Measurements from ENCODE around the gene NTMT1. TPM values are rescaled to one million over a fixed set of nuclear protein-coding genes. Genes with fewer than 3 reads are reported as not detected.

The NTMT1 gene
- total RNA-seq, 3 donors from 2014 or later: 22.0 to 32.0 (median 26.2) TPM

DNA sequence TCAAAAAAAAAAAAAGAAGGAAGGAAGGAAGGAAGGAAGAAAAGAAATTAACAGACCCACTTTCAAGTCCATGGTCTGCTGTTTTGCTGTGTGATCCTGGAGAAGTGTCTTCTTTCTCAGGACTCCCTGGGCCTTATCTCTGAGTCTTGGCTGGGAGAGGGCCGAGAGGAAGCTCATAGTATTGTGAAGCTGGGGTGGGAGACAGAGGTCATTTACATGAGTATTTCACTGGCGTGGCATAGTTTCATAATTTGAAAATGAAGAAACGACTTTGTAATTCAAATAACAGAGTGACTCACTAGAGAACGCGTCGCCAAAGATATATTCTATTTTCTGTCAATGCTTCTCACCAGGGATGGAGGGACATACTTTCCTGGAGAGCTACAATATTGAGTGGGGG, 2.6 kb upstream of the NTMT1 start:
- intact Hi-C loops (cut with DNase I, micrococcal nuclease): no loop called here
- no peak overlapping the region for H3K4me3 ChIP-seq
- no peak for DNase-seq
- TF ChIP-seq, protein P1, sequence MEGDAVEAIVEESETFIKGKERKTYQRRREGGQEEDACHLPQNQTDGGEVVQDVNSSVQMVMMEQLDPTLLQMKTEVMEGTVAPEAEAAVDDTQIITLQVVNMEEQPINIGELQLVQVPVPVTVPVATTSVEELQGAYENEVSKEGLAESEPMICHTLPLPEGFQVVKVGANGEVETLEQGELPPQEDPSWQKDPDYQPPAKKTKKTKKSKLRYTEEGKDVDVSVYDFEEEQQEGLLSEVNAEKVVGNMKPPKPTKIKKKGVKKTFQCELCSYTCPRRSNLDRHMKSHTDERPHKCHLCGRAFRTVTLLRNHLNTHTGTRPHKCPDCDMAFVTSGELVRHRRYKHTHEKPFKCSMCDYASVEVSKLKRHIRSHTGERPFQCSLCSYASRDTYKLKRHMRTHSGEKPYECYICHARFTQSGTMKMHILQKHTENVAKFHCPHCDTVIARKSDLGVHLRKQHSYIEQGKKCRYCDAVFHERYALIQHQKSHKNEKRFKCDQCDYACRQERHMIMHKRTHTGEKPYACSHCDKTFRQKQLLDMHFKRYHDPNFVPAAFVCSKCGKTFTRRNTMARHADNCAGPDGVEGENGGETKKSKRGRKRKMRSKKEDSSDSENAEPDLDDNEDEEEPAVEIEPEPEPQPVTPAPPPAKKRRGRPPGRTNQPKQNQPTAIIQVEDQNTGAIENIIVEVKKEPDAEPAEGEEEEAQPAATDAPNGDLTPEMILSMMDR (IDR thresholded peaks at IDR 0.05): no peak
- peaks cover 27% of the 10 kb centered on the region for H3K4me1 ChIP-seq (ENCODE audit: low read depth)
- ATAC-seq: no peak
- no peaks in the 10 kb centered on the region for H3K9me3 ChIP-seq
- H3K36me3 ChIP-seq (ENCODE audit: low read depth): no peaks in the 10 kb centered on the region

DNA sequence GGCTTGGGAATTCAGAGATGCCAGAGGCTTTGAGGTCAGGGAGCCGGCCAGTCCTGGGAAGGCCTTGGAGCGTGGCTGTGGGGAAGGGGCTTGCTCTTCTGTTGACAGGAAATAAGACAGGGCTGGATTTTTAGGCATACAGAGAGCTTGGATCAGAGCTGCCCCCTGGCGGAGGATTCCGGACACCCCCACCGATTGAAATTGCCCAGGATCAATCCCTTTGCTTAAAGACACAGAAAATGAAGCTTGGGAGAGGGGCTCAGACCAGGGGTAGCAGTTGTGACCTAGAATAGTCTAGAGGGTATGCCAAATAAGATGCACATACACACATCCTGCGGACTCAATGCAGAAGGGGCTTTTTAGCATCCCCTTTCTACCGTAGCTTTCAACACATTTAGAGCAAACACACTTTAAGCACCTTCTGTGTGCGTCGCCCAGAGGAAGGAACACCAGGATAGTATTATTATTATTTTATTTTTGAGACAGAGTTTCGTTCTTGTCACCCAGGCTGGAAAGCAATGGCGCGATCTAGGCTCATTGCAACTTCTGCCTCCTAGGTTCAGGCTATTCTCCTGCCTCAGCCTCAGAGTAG, 1.7 kb upstream of the NTMT1 start:
- TF ChIP-seq, protein P1 (IDR thresholded peaks at IDR 0.05): peak; percentile 78
- Histone ChIP-seq H3K9me3 (no peaks in the 10 kb centered on the region), H3K4me3 (no peak overlapping the region), H3K36me3 (ENCODE audit: low read depth) (no peaks in the 10 kb centered on the region), H3K4me1 (ENCODE audit: low read depth) (peaks cover 27% of the 10 kb centered on the region)
- intact Hi-C loops (cut with DNase I, micrococcal nuclease): no loop called here
- DNase-seq: peak; percentile 61 to 78 (median 77)
- no peak for ATAC-seq

DNA sequence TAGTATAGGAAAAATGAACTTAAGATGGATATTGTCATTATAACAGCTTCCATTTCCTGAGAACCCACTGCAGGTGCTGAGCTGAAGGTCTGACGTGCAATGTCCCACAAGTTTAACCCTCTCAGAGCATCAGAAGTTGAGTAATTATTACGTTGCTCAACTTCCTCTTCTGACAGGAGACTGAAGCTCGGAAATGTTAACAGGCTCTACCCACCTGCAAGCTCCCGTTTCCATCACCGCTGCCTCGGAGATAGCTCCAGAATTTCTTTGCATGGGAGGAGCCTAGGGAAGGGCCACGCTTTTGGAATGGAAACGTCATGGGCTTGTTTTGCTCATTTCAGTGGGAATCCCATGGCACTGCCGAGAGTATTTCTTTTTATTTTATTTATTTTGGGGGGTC, 1.0 kb upstream of the NTMT1 start:
- Histone ChIP-seq H3K9me3 (no peaks in the 10 kb centered on the region), H3K4me1 (ENCODE audit: low read depth) (peaks cover 24% of the 10 kb centered on the region), H3K36me3 (ENCODE audit: low read depth) (no peaks in the 10 kb centered on the region), H3K4me3 (no peak overlapping the region)
- ATAC-seq (no peak), DNase-seq (no peak)
- intact Hi-C loops (cut with DNase I, micrococcal nuclease): no loop called here
- TF ChIP-seq, protein P1 (IDR thresholded peaks at IDR 0.05): no peak

DNA sequence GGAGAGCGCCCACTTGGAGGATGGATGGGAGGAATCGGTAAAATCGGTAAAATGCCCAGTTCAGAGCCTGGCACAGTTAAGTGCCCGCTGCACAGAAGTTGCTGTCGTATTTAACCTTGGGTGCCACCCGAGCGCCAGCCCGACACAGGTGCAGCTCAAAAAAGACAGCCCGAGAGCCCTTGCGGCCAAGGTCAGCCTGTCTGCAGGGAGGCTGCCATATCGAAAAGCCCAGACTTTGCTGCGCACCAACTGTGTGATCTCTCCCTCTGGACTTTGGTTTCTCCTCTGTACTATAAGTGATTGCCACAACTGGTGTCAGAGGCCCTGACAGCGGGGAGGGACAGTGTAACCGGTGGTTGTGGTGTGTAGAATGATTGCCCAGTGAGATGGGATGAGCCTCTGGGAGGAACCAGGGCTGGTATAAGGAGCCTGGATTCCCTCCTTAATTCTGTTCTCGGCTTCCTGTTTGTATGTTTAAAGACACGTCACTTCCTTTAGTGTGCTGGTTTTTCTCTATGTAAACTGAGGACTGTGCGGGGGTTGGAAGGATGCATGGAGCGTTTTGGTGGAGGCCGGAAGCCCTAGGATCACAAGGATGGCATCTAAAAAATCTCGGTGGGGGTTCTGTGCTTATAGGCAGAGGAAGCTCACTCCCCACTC, 792 bp downstream of the NTMT1 start:
- TF ChIP-seq, protein P1 (IDR thresholded peaks at IDR 0.05): no peak
- H3K36me3 ChIP-seq (ENCODE audit: low read depth): no peaks in the 10 kb centered on the region
- H3K9me3 ChIP-seq: no peaks in the 10 kb centered on the region
- peak overlapping the region; percentile 29 for H3K4me3 ChIP-seq
- intact Hi-C loops (cut with DNase I, micrococcal nuclease): no loop called here
- peaks cover 15% of the 10 kb centered on the region for H3K4me1 ChIP-seq (ENCODE audit: low read depth)
- ATAC-seq (peak; percentile 72), DNase-seq (peak in 2 of 3 donors; percentile 57 to 65)

DNA sequence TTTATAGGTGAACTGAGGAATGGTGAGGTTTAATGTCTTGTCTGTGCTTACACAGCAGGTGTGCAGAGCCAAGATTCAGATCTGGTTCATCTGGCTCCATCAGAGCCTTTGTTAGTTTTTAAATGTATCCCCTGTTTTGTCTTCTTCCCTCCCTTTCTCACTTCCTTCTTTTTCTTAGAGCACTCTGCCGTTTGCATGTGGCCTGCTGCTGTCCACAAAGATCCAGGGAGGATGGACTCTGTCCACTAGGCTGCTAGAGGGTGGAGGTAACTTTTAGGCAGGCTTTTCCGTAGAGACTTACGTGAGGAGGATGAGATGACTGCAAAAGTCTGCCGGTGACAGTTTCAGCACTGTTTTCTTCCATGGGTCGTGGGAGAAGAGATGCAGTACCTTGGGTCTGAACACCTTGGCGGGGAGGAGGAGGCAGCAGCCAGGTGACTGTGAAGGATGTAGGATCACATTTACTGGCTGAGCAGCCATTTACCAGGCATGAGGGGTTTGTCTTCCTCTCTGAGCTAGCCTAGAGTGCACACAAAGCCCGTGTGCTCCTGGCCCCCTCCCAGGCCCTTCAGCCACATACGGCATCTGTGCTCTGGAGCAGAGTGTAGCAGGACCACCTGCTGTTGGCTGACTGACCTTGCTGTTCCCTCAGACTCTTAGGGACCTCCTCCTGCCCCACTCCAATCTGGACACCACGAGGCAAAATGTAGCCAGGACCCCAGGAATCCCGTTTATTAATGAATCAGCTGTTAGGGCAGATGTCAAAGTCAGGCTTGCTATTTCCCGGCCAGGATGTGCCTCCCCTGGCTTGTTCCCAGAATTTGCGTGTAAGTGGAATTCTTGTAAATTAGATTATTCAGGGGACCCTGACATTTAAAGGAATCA, 1.8 kb downstream of the NTMT1 start:
- intact Hi-C loops (cut with DNase I, micrococcal nuclease): no loop called here
- DNase-seq (no peak), ATAC-seq (no peak)
- Histone ChIP-seq H3K4me3 (no peak overlapping the region), H3K36me3 (ENCODE audit: low read depth) (no peaks in the 10 kb centered on the region), H3K9me3 (no peaks in the 10 kb centered on the region), H3K4me1 (ENCODE audit: low read depth) (peaks cover 15% of the 10 kb centered on the region)
- TF ChIP-seq, protein P1 (IDR thresholded peaks at IDR 0.05): no peak

All from mucosa of descending colon (tissue), 3 donors.